Neural cell (in vitro differentiated cells): ENCODE results near the gene HDLBP.

Source experiments
- CTCF ChIP-seq: fragments of 450-650 bp; IDR thresholded peaks from 2 replicates; pipeline ENCODE4 v1.5.1; 2014; ENCODE audit warnings: antibody characterized with exemption, mild to moderate bottlenecking, moderate library complexity; ENCODE audit not compliant: poor library complexity, severe bottlenecking
- EP300 ChIP-seq: fragments of 450-650 bp; conservative IDR thresholded peaks from 2 replicates; pipeline ENCODE4 v1.6.1; 2014; ENCODE audit warnings: antibody characterized with exemption, mild to moderate bottlenecking, moderate library complexity; ENCODE audit not compliant: poor library complexity, severe bottlenecking
- EZH2 ChIP-seq: fragments of 200-600, 300-800 bp; shearing (Covaris generic), sonication (generic); IDR thresholded peaks from 2 replicates; pipeline ENCODE4 v1.6.1; 2014; ENCODE audit warnings: antibody characterized with exemption, low read length, borderline replicate concordance, mild to moderate bottlenecking; ENCODE audit not compliant: insufficient read depth, poor library complexity, severe bottlenecking
- MXI1 ChIP-seq: fragments of 450-650 bp; conservative IDR thresholded peaks from 2 replicates; pipeline ENCODE4 v1.6.1; 2014; ENCODE audit warnings: antibody characterized with exemption, mild to moderate bottlenecking; ENCODE audit not compliant: poor library complexity, severe bottlenecking
- POLR2AphosphoS5 ChIP-seq: IDR thresholded peaks from 2 replicates; pipeline ENCODE4 v1.6.1; 2012
- RAD21 ChIP-seq: fragments of 450-650 bp; conservative IDR thresholded peaks from 2 replicates; pipeline ENCODE4 v1.6.1; 2014; ENCODE audit warnings: antibody characterized with exemption, mild to moderate bottlenecking, moderate library complexity
- SMC3 ChIP-seq: fragments of 450-650 bp; conservative IDR thresholded peaks from 2 replicates; pipeline ENCODE4 v1.6.1; 2014; ENCODE audit warnings: antibody characterized with exemption, mild to moderate bottlenecking, moderate library complexity; ENCODE audit not compliant: poor library complexity
- TAF1 ChIP-seq: IDR thresholded peaks from 2 replicates; pipeline ENCODE4 v1.6.1; 2012; ENCODE audit warnings: low read depth
- TF ChIP-seq, protein P1 (sequence below): IDR thresholded peaks from 2 replicates; pipeline ENCODE4 v1.6.1; 2012; ENCODE audit warnings: borderline replicate concordance

DNA sequence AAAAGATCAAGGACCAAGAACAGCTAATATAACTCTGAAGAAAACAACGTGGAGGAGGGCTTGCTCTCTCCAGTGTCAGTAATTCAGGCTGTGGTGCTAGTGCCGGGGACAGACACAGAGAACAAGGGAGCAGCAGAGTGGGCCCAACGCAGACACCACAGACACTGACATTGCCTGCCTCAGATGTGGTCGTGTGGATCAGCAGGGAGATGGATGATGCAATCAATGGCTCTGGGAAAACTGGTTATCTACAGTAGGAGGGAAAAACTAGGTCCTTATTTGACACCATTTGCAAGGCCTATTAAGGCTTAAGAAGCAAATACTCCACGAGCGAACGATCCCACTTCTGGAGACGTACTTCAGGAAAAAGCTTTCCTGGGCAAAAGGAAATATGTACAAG is 36.1 kb downstream of the HDLBP start:
- TF ChIP-seq CTCF (no peak), EP300 (no peak), TAF1 (no peak), MXI1 (no peak), SMC3 (no peak), EZH2 (no peak), POLR2AphosphoS5 (no peak), RAD21 (no peak)
- TF ChIP-seq, protein P1, sequence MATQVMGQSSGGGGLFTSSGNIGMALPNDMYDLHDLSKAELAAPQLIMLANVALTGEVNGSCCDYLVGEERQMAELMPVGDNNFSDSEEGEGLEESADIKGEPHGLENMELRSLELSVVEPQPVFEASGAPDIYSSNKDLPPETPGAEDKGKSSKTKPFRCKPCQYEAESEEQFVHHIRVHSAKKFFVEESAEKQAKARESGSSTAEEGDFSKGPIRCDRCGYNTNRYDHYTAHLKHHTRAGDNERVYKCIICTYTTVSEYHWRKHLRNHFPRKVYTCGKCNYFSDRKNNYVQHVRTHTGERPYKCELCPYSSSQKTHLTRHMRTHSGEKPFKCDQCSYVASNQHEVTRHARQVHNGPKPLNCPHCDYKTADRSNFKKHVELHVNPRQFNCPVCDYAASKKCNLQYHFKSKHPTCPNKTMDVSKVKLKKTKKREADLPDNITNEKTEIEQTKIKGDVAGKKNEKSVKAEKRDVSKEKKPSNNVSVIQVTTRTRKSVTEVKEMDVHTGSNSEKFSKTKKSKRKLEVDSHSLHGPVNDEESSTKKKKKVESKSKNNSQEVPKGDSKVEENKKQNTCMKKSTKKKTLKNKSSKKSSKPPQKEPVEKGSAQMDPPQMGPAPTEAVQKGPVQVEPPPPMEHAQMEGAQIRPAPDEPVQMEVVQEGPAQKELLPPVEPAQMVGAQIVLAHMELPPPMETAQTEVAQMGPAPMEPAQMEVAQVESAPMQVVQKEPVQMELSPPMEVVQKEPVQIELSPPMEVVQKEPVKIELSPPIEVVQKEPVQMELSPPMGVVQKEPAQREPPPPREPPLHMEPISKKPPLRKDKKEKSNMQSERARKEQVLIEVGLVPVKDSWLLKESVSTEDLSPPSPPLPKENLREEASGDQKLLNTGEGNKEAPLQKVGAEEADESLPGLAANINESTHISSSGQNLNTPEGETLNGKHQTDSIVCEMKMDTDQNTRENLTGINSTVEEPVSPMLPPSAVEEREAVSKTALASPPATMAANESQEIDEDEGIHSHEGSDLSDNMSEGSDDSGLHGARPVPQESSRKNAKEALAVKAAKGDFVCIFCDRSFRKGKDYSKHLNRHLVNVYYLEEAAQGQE = no peak
